NCI-H1105 (cell line): Measurements from ENCODE around the gene KCNJ10.

Source experiments
- DNase-seq: peaks from one replicate; lab custom pipeline; 2025; lab: John Stamatoyannopoulos, UW

Gene KCNJ10

DNA sequence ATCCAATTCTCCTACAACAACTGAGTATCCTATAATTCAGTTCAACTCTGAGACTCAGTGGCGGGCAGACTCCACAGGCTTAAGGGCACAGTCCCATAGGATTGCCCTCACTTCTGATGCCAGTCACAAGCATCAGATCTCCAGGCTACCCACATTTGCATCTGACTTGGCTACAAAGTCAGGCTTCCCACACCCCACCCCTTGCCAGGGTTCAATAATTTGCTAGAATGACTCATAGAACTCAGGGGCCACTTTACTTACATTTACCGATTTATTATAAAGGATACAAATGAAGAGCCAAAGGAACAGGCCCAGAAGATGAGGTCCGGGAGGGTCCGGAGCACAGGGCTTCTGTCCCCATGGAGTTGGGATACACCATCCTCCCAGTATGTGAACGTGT lies 80.0 kb downstream of the KCNJ10 start:
- no peak for DNase-seq

DNA sequence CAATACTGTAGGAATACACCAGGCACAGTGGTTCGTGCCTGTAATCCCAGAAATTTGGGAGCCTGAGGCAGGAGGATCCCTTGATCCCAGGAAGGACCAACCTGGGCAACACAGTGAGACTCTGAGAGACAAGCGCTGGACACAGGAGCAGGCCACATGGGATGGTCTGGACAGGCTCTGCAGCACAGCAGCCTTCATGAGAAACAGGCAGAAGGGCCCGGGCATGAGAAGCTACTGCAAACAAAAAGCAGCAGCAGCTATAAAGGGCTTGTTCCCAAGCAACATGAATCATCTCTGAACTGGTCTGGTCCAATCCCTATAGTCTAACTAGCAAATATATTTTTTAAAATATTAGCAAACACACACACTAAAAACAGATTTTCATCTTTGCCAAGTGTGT lies 80.4 kb downstream of the KCNJ10 start:
- no peak for DNase-seq

DNA sequence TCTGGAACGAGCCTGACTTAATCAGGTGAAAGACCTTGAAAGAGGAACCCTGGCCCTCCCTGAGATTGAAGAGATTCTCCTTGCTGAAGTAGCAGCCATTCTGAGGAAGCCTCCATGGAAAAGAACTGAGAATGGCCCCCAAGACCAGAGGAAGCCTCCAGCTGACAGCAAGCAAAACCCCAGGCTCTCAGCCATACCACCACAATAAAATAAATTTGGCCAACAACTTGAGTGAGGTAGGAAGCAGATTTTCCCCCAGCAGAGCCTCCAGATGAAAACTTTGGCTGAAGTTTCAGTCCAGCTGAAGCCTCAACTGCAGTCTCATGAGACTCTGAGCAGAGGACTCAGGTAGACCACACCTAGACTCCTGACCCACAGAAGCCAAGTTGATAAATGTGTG lies 82.0 kb downstream of the KCNJ10 start:
- DNase-seq, result no peak

DNA sequence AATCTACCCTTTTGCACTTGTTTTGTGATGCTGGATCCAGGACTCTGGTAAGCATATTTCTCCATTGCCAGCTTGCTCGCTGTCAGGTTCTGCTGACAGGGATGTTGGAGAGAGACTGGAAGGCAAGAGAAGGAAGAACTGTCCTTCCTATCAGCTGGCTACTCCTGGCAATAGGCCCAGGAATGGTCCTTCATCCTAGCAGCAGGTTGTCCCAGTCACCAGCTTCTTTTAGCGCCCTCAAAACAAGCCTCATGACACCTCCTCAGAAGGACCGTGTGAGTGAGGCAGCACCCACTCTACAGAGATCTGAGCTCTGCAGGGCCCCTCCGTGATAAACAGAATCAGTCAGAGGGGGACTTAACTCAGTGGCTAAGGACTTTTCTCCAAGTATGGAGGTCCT lies 82.8 kb downstream of the KCNJ10 start:
- no peak for DNase-seq

DNA sequence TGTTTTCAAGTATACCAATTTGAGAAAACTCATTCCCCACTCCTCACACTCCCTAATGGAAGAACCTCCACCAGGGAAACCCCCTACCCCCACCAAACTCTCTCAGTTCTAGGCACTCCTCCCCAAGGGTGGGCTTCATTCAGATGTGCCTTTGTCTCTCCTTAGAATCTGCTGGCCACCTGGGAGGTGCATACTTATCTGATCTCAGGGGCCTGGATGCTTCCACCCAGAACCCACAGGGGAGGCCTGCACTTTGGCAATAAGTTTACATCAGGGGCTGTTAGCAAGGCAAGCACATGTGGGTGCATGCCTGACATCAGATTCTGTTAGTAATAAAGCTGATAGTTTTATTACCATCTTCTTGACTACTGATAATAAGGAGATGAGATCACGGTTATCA lies 83.4 kb downstream of the KCNJ10 start:
- DNase-seq, result no peak

DNA sequence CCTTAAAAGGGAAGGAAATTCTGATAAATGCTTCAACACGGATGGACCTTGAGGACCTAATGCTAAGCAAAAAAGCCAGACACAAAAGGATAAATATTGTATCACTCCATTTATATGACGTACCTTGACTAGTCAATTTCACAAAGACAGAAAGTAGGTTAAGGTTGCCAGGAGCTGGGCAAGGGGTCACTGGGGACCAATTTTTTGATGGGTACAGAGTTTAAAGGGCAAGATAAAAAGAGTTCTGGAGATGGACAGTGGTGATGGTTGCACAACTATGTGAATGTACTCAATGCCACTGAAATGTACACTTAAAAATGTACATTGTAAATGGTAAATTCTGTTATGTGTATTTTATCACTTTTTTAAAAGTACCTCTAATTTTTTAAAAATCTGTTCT lies 83.9 kb downstream of the KCNJ10 start:
- no peak for DNase-seq

DNA sequence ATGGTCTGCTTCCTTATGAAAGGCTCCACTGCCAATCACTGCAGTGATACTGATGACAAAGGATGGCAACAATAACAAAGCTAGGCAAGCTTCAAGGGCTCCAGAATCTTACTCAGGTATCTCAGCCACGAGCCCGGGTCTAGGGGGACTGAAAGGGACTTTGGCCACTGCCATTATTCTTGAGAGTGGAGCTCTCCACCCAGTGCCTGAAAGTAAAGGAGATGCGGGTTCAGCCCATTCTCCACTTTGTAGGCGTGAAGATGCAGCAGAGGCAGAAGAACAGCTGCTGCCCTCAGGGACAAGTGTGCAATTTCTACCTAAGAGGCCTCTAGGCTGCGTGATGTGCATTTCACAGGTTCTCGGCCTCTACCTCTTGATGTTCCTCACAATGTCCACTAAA lies 84.5 kb downstream of the KCNJ10 start:
- DNase-seq, result no peak

DNA sequence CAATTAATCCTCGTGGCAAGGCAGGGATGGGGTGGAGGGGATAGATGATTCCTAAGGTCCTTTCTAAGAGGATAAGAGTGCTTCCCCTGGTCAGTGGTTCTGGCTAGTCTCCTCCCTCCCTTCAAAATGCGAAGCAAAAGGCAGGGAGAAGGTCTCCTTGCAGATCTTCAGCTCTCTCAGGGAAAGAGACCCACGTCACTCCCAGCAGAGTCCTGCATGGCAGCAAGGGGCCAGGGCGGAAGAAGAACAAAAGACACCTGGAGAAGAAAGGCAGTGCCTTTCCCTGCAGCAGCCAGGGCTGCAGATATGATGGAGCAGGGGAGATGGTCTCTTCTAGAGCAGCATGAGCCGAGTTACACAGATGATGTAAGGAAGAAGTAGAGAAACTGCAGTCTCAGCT lies 86.3 kb downstream of the KCNJ10 start:
- no peak for DNase-seq

DNA sequence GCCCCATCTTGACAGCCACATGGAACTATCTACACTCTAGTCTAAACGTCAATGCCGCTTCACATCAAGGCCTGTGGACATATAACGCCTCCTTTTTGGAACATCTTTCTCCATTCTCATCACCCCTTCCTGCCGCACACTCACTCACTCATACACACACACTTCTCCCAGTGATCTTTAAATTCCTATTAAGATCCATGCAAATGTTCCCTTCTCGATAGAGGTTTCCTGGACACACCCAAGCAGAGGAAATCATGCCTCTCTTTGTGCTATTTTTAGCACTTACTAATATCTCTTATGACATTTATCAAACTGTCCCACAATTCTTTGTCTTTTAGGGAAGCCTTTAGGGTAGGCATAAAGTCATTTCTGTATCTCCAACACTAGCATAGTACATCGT lies 87.7 kb downstream of the KCNJ10 start:
- DNase-seq, result no peak

DNA sequence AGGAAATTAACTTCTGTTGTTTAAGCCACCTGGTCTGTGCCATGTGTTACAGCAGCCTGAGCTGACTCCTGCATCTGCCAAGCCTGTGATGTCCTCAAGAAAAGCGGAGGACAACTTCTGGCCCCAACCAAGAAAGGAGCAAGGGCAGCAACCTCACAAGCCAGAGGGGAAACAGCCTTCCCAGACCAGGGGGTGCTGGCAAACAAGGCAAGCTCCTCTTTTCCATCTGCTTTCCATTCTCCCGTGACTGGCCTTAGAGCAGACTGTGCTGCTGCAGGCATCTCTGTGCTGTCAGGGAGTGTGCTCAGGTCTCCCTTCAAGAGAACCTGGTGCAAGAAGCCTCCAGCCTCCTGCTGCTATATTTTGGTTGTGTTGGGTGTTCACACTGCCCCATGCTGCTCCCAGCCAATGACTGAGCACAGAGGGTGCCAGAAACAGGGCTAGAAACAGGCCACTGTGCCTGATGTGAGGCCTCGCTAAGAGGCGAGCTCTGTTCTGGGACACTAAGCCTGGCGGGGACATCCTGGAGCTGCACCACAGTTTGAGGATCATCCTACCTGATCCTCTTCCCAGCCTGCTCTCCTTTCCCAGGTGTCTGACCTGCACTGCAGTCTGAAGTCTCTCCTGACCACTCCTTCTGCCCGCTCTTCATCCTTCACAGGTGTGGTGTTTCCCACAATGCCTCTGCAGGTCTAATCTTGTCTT lies 88.5 kb downstream of the KCNJ10 start:
- DNase-seq, result no peak

DNA sequence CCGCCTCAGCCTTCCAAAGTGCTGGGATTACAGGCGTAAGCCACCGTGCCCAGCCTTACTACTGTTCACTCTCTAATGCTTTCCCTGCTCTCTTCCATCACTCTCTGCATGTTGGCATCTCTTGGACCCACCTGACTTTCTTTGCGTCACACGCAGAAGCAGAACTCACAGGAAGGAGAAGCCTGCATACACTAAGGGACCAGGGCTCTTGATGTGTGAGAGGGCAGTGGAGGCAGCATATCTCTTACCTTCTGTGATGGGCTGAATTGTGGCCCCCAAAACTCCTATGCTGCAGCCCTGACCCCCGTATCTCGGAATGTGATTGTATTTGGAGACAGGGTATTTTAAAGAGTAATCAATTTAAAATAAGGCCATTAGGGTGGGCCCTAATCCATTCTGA lies 89.2 kb downstream of the KCNJ10 start:
- DNase-seq, result no peak

DNA sequence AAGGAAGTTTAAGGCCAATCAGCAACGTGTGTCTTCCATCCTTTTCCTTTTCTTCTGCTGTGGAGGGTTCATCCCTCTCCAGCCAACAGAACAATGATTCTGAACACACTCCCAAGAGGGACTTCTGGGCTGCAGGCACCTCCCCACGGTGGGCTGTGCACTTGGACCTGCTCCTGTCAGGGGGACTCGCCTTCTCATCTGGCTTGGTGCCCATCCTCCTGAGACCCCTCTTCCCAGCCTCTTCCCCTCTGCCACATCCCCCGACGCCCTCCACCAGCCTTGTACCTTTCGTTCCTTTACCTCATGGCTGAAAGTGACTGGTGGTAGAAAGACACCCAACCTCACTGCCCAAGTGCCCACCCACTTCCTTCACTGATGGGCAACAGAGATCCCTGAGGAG lies 89.9 kb downstream of the KCNJ10 start:
- DNase-seq, result no peak

DNA sequence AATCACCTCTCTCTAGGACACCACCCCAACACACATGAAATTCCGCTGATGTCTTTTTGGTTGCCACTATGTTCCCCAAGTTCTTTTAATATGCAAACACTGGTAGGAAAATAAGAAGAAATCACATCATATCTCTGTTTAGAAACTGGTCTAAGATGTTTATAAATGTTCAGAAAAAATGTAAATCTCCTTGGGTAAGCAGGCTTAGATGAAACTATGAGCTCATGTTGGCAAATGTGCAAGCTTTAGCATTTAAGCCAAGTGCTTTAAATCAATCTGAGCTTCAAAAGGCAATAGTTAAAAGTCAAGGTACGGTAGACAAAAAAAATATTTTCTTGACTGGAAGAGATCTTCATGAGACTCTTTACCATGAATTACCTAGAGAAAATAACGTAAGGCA lies 90.7 kb downstream of the KCNJ10 start:
- DNase-seq, result no peak

DNA sequence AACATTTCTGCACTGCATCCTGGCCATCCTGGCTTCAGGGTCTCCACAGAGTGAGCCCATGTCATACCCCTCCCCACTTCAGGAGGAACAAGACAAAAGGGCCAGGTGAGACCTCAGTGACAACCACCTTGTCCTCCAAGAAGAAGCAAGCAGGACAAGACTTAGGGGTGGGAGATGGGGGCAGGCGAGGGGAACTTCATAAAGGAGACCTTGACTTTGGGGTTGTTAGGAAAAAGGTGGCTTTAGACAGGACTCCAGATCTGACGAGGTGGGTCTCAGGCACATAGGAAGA lies 91.9 kb downstream of the KCNJ10 start:
- DNase-seq, result no peak

DNA sequence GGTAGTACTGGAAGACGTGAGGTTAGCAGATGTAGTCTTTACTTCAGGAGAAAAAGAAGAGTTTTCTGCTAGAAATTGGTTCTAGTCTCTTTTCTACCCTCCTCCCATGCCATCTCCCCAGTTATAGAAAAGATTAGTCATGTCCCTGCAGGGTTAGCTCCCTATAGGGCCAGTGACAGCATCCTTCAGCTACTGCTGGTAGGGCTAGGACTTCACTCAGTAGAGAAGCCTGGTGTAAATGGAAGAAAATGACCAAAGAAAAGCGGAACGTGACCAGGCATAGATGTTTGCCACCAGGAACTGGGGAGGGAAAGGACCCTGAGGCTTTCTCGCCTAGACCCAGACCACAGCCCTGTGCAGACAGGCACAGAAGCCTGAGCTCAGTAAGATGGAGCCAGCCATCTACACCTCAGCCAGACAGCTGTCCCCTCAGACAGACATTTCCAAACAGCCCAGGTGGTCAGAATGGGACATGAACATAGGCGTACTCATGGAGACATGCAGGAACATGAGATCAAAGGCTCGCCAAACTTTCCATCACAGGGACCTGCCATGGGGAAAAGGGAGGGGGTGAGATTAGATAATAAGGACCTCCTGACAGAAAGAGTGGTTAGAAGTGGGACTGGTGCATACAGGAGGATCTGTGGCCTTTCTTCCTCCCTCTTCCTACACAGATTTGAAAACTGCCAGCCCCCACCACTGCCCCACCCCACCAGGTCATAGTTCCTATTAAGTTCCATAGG lies 92.4 kb downstream of the KCNJ10 start:
- no peak for DNase-seq

DNA sequence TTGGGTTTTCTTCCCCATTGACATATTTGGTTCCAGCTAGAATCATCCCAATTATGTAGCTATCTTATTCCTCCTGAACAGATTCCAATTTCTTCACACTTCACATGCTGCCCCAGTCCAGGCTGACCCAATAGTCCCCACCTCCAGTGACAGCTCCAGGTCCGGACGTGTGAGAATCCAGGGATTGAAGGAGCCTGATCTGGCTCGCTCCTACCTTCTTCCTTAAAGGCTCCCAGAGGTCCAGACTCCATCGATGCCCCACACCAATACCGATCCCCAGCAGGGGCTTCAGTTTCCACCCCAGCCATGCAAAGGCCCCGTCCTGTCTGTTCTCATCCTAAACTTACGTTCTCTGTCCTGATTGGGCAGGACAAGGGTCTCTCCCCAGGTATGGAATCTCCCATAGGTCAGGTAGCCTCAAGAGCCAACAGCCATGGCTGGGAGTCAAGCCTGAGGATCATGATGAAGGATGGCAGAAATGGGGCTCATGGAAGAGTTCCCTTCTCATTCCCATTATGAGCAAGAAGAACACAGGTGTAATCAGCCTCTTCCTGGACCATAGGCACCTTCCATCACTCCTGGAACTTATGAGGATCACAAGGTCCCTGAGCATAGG lies 95.5 kb downstream of the KCNJ10 start:
- no peak for DNase-seq

DNA sequence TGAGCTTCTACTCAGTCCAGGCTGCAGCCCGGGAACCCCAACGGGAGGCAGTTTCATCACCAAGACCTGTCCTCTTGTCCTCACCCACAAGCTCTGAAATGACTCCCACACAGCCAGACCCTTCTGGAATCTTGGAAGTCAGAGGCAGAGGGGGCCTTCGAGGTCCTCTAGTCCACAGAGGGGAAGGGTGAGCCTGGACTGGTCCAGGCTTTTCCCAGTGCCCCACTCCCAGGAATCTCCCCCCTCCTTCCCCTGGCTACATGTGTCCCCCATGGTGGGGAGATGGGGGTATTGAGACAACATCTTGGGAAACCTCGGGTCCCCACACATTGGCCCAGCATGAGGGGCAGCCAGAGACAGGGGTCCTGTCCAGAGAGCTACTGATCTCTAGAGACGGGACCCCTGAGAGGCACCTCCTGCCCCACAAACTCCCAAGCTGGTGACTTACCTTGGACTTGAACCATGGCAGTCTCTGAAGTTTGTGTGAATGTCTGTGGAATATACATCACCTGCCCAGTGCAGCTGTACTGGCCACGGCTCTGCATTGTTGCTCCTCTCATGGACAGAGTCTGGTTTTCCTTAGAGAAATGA lies 96.5 kb downstream of the KCNJ10 start:
- DNase-seq, result no peak

DNA sequence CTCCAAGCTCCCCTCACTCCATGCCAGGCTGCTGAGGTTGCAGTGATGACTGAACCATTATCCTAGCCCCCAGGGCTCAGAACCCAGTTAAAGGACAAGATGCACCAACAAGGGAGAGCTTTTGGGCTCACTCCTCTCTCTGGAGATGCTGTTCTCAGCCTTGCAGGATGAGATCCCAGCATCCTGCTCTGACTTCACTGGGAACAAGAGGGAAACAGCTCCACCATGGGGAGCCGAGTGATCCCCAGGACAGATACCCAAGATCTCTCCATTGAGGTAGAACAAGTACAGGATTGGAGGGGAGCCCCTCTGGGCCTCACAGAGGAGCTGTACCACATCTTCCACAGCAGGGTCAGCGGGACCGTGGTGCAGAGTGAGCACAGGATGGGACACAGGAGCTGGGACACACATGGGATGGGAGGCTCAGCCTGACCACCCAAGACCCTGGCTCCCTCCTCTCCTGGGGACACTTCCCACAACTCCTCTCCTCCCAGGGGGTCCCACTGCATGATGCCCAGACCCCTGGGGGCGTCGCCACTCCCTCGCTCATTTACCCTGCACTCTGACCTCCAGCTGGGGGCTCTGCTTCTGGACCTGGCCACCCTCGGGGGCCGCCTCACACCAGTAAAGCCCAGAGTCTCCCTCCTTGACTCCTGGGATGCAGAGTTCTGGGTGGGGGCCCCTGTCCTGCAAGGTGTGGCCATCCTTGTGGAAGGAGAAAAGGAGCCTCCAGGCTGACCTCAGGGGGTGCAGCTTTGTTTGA lies 97.3 kb downstream of the KCNJ10 start:
- DNase-seq, result no peak

DNA sequence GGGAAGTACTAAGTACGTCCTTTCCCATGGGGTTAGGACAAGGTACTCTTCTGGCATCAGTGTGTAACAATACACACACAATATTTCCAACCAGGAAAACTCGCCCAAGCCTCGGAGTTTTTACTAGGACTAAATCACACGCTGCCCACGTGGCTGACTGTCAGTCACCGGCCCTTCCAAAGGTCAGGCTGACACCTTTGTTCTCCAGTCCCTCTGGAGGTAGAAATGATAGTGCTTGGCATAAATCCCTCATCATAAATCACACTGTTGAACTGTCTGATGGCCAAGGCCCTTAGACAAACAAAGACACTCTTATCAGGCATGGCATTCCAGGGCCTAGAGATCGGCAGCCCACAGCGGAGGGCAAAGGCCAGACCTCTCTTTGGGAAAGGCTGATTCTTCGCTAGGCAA lies 99.0 kb downstream of the KCNJ10 start:
- no peak for DNase-seq

DNA sequence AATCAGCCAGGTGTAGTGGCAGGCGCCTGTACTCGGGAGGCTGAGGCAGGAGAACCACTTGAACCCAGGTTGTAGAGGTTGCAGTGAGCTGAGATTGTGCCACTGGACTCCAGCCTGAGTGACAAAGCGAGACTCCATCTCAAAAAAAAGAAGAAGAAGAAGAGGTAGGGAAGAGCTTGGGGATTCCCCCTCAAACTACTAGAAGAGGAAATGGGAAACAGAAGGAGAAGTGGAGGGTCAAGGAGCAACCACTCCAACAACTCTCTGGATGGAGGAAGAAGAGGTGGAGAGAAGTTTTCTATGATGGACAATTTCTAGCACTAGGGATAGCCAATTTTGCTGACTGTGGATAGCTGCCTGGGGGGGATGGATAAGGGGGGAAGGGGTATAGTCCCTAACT lies 101.1 kb downstream of the KCNJ10 start:
- no peak for DNase-seq

DNA sequence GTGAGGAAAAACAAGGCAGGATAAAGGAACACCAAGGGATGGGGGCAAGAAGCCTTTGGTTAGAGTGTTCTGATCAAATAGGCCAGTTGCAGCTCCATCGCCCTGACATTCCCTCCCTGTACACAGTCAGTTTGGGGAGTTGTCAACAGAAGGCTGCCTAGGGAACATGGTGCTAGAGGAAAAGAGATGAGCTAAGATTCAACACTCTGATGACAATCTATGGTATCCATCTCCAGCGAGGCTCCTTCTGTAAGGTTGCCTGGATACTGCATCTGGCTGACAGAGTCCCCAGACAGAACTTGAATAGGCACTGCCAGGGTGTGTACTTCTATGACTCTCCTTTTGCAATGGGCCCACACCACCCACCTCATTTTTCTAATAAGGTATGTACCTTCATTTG lies 104.7 kb downstream of the KCNJ10 start:
- DNase-seq, result no peak

DNA sequence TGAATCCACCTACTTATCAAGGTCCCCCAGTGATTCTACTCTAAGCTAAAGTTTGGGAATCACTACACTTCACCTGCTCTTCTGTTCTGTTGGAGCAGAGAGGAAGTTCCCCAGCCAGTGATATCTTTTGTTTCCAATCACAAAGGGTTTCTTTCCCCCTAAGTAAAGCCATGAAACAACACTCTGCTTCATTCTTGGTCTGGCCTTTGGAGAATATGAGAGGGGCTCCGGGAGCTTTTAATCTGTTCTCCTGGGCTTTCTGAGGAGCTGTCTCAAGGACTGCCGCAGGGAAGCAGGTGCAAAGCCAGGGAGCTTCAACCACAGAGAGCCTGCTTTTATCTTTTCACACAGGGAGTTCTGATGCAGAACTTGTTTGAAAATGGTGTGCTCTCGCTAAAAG lies 105.8 kb downstream of the KCNJ10 start:
- DNase-seq, result no peak

DNA sequence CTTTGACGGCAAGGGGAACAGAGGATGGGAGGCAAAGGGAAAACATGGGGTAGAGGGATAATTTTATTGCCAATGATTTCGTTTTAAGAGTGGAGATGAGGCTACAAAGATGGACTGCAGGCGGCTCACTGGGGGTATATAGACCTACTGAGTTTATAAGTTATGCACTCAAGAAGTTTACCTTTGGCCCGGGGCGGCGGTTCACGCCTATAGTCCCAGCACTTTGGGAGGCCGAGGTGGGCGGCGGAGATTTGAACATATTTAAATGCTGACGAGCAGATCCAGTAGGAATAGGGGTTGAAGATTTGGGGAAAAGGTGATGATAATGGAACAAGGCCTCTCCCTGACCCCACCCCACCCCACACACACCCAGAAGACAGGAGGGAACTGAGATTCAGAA lies 107.8 kb downstream of the KCNJ10 start:
- no peak for DNase-seq
